Panc1 (cell line): ENCODE data around the gene RIC1. TPM values are rescaled to one million over a fixed set of nuclear protein-coding genes. Genes with fewer than 3 reads are reported as not detected.
"Not testable (repeated sequence)": the region's sequence is repeated elsewhere in the genome, so short reads cannot be mapped to it uniquely, and the experiment has no call there.

Experiments
- ATAC-seq: fragments of 200-7000 bp; cut with Tn5 transposase; 2 replicates; pipeline ENCODE4 v1.9.1; 2020; ENCODE audit warnings: mild to moderate bottlenecking, moderate library complexity
- BruUV-seq: library from RNA; stranded (reverse); fragments of 400-500 nt; replicated peaks from 2 replicates; lab custom pipeline; 2021; lab: Mats Ljungman, UMichigan
- CTCF ChIA-PET: fragments of 300-600 bp; sonication (Branson Sonifier 250); formaldehyde crosslinking; loops from one replicate; lab custom pipeline; 2022; ENCODE audit warnings: antibody characterized with exemption; lab: Charles Lee
- POLR2A ChIA-PET: fragments of 300-600 bp; sonication (Branson Sonifier 250); formaldehyde crosslinking; loops from one replicate; lab custom pipeline; 2022; ENCODE audit warnings: antibody characterized with exemption; lab: Charles Lee
- DNase-seq: peaks from one replicate; pipeline ENCODE4 v3.0.0-alpha.2; 2010; ENCODE audit warnings: low read depth, low spot score
- H3K27ac ChIP-seq: 2 replicates; pipeline ENCODE4 v1.5.1; 2011; ENCODE audit warnings: mild to moderate bottlenecking, low read length, inconsistent platforms
- H3K27me3 ChIP-seq: fragments of 200-500 bp; sonication (Bioruptor generic); 2 replicates; pipeline ENCODE4 v1.6.0; 2014; ENCODE audit warnings: low read length, inconsistent platforms; ENCODE audit not compliant: control insufficient read depth, insufficient read depth
- H3K36me3 ChIP-seq: fragments of 200-500 bp; sonication (Bioruptor generic); 2 replicates; pipeline ENCODE4 v1.5.1; 2014; ENCODE audit warnings: inconsistent platforms, mild to moderate bottlenecking, low read length, moderate library complexity; ENCODE audit not compliant: control insufficient read depth, insufficient read depth
- H3K4me1 ChIP-seq: 2 replicates; pipeline ENCODE4 v1.5.1; 2011; ENCODE audit warnings: inconsistent platforms, mild to moderate bottlenecking, low read length, moderate library complexity; ENCODE audit not compliant: control insufficient read depth, insufficient read depth
- H3K4me3 ChIP-seq, 2 experiments: 2 replicates each; pipeline ENCODE4 v1.5.1; 2011 to 2012; ENCODE audit warnings: low read depth in 2 of 2, low read length in 2 of 2, mild to moderate bottlenecking in 2 of 2, inconsistent platforms in 1 of 2, moderate library complexity in 1 of 2
- H3K9me3 ChIP-seq: fragments of 200-500 bp; sonication (Bioruptor generic); 2 replicates; pipeline ENCODE4 v1.5.1; 2014; ENCODE audit warnings: low read depth, mild to moderate bottlenecking, inconsistent platforms, low read length, moderate library complexity; ENCODE audit not compliant: control insufficient read depth, insufficient read depth
- CTCF ChIP-seq: fragments of 450-650 bp; IDR thresholded peaks from 2 replicates; pipeline ENCODE4 v1.5.1; 2017; ENCODE audit warnings: mild to moderate bottlenecking
- POLR2AphosphoS5 ChIP-seq: IDR thresholded peaks from 2 replicates; pipeline ENCODE4 v1.6.1; 2012; ENCODE audit warnings: mild to moderate bottlenecking, low read depth, low read length, moderate library complexity
- REST ChIP-seq, 2 experiments: IDR thresholded peaks; 2 replicates each; pipeline ENCODE4 v1.6.1; 2011 to 2012; ENCODE audit warnings: low read depth in 2 of 2, control low read depth in 1 of 2, low read length in 1 of 2, mild to moderate bottlenecking in 1 of 2, moderate library complexity in 1 of 2; ENCODE audit not compliant: insufficient read depth in 1 of 2
- SIN3A ChIP-seq: IDR thresholded peaks from 2 replicates; pipeline ENCODE4 v1.6.1; 2012; ENCODE audit warnings: low read depth, mild to moderate bottlenecking, low read length, moderate library complexity, borderline replicate concordance; ENCODE audit not compliant: insufficient read depth
- TCF7L2 ChIP-seq: IDR thresholded peaks from 2 replicates; pipeline ENCODE4 v1.6.1; 2011; ENCODE audit warnings: mild to moderate bottlenecking, low read depth, low read length, inconsistent platforms
- in situ Hi-C: cut with HindIII; loops from 2 replicates; pipeline ENCODE4 v1.10.0; 2016; ENCODE audit warnings: low sequenced_read_pairs, low pct_unique_long_range_greater_than_20kb
- intact Hi-C: fragments of 100-400 bp; cut with micrococcal nuclease; formaldehyde crosslinking; loops from one replicate; pipeline ENCODE4 v1.10.0; 2022; ENCODE audit not compliant: unreplicated experiment
- total RNA-seq: library from RNA; stranded (reverse); gene quantifications from one replicate; pipeline ENCODE4 v1.2.1, GENCODE V29; 2021; ENCODE audit not compliant: unreplicated experiment

The RIC1 gene
- total RNA-seq, 1 experiment from 2014 or later = 7.0 TPM

- in situ Hi-C loops (no loop called here), intact Hi-C loops (no loop called here)
- DNase-seq = no peak
- Histone ChIP-seq H3K27ac (no peak overlapping the region), H3K36me3 (no peaks in the 10 kb centered on the region), H3K27me3 (no peaks in the 10 kb centered on the region), H3K9me3 (no peaks in the 10 kb centered on the region), H3K4me3 (no peak overlapping the region), H3K4me1 (no peaks in the 10 kb centered on the region; the same call in 1 of the 2 replicates)
- no peak for ATAC-seq
- ChIA-PET CTCF (no interaction called here), POLR2A (no interaction called here)
- TF ChIP-seq REST (IDR thresholded peaks at IDR 0.05; ENCODE audit: insufficient read depth in 1 of 2, low read depth in 2 of 2, low read length in 1 of 2) (no peak), CTCF (no peak), SIN3A (no peak), TCF7L2 (no peak), POLR2AphosphoS5 (no peak)
- BruUV-seq = no TSS peak
Observed at GRCh38 chr9:5652821-5653220, 23.9 kb downstream of the RIC1 start.

- H3K9me3 ChIP-seq, H3K27ac ChIP-seq, H3K4me3 ChIP-seq, H3K36me3 ChIP-seq, H3K27me3 ChIP-seq, ATAC-seq, in situ Hi-C loops, H3K4me1 ChIP-seq, BruUV-seq, POLR2A ChIA-PET, CTCF ChIA-PET, DNase-seq, intact Hi-C loops: not testable (repeated sequence)
Observed at GRCh38 chr9:5662804-5663203, 33.9 kb downstream of the RIC1 start.

- Histone ChIP-seq H3K9me3 (no peaks in the 10 kb centered on the region), H3K4me3 (no peak overlapping the region), H3K27me3 (no peaks in the 10 kb centered on the region), H3K4me1 (no peaks in the 10 kb centered on the region), H3K27ac (no peak overlapping the region), H3K36me3 (no peaks in the 10 kb centered on the region)
- POLR2A ChIA-PET = interaction anchor here (0.6 kb wide), 1 partner anchor 65 kb away, joined by 3 read pairs; no protein-coding TSS in a partner anchor
- BruUV-seq = no TSS peak
- ATAC-seq = no peak
- CTCF ChIA-PET = no interaction called here
- in situ Hi-C loops = no loop called here
- intact Hi-C loops = no loop called here
- no peak for DNase-seq
- TF ChIP-seq SIN3A (no peak), TCF7L2 (no peak), REST (IDR thresholded peaks at IDR 0.05; ENCODE audit: insufficient read depth in 1 of 2, low read depth in 2 of 2, low read length in 1 of 2) (no peak), CTCF (no peak), POLR2AphosphoS5 (no peak)
Observed at GRCh38 chr9:5665059-5665458, 36.2 kb downstream of the RIC1 start.
